MM.1S (cell line): ENCODE data around the gene TRIM8.

ENCODE experiments used
- DNase-seq: peaks from one replicate; pipeline ENCODE4 v3.0.0-alpha.2; 2015
- H2AFZ ChIP-seq: fragments of 300-600 bp; sonication (generic); 2 replicates; pipeline ENCODE4 v1.6.0; 2016; ENCODE audit warnings: antibody characterized with exemption, low read length
- H3F3A ChIP-seq: fragments of 300-600 bp; sonication (generic); 2 replicates; pipeline ENCODE4 v1.6.1; 2016; ENCODE audit warnings: mild to moderate bottlenecking, antibody characterized with exemption, low read length, moderate library complexity, mixed read lengths; ENCODE audit not compliant: insufficient read depth
- H3K27ac ChIP-seq: fragments of 300-600 bp; sonication (generic); 2 replicates; pipeline ENCODE4 v1.5.1; 2016; ENCODE audit warnings: mild to moderate bottlenecking, low read length
- H3K27me3 ChIP-seq: fragments of 300-600 bp; sonication (generic); replicated peaks from 2 replicates; pipeline ENCODE4 v1.6.0; 2016; ENCODE audit warnings: low read length; ENCODE audit not compliant: insufficient read depth
- H3K36me3 ChIP-seq: fragments of 300-600 bp; sonication (generic); replicated peaks from 2 replicates; pipeline ENCODE4 v1.6.1; 2016; ENCODE audit warnings: mild to moderate bottlenecking, low read length, mixed read lengths; ENCODE audit not compliant: insufficient read depth
- H3K4me1 ChIP-seq: fragments of 300-600 bp; sonication (generic); 2 replicates; pipeline ENCODE4 v1.6.1; 2016; ENCODE audit warnings: low read length, mixed read lengths
- H3K4me2 ChIP-seq: fragments of 300-600 bp; sonication (generic); 2 replicates; pipeline ENCODE4 v1.6.0; 2016; ENCODE audit warnings: low read depth, low read length
- H3K4me3 ChIP-seq: fragments of 300-600 bp; sonication (generic); 2 replicates; pipeline ENCODE4 v1.5.1; 2016; ENCODE audit warnings: low read length, mixed read lengths
- H3K79me2 ChIP-seq: fragments of 300-600 bp; sonication (generic); 2 replicates; pipeline ENCODE4 v1.6.1; 2016; ENCODE audit warnings: mixed run types, low read length, mixed read lengths
- H3K9ac ChIP-seq: fragments of 300-600 bp; sonication (generic); 2 replicates; pipeline ENCODE4 v1.6.1; 2016; ENCODE audit warnings: low read length, mixed read lengths
- H3K9me2 ChIP-seq: fragments of 300-600 bp; sonication (generic); replicated peaks from 2 replicates; pipeline ENCODE4 v1.6.1; 2016; ENCODE audit warnings: mild to moderate bottlenecking, low read length, mixed read lengths; ENCODE audit not compliant: insufficient read depth
- H3K9me3 ChIP-seq: fragments of 300-600 bp; sonication (generic); replicated peaks from 2 replicates; pipeline ENCODE4 v1.6.1; 2016; ENCODE audit warnings: mild to moderate bottlenecking, low read length, mixed read lengths; ENCODE audit not compliant: insufficient read depth
- H4K20me1 ChIP-seq: fragments of 300-600 bp; sonication (generic); 2 replicates; pipeline ENCODE4 v1.6.1; 2016; ENCODE audit warnings: mild to moderate bottlenecking, low read length, moderate library complexity, mixed read lengths; ENCODE audit not compliant: insufficient read depth
- CTCF ChIP-seq: fragments of 300-600 bp; sonication (generic); IDR thresholded peaks from 2 replicates; pipeline ENCODE4 v1.5.1; 2016; ENCODE audit warnings: antibody characterized with exemption, low read length, mixed read lengths
- EZH2 ChIP-seq: fragments of 300-600 bp; sonication (generic); optimal IDR thresholded peaks from 2 replicates; pipeline ENCODE3; 2017; ENCODE audit warnings: low read depth, mild to moderate bottlenecking, antibody characterized with exemption, low read length, mixed read lengths
- EZH2phosphoT487 ChIP-seq: fragments of 300-600 bp; sonication (generic); IDR thresholded peaks from 2 replicates; pipeline ENCODE4 v1.6.1; 2018; ENCODE audit warnings: antibody characterized with exemption, low read length

Gene TRIM8

GRCh38 chr10:102652170-102652916, 8.1 kb downstream of the TRIM8 start:
- Histone ChIP-seq H3F3A (peaks cover 6% of the 10 kb centered on the region; the same call in 1 of the 2 replicates), H3K9ac (no peak overlapping the region), H4K20me1 (peaks cover 35% of the 10 kb centered on the region), H3K79me2 (peaks cover 93% of the 10 kb centered on the region), H3K4me1 (peaks cover 48% of the 10 kb centered on the region), H3K4me3 (no peak overlapping the region), H3K27ac (peak overlapping the region; percentile 66; the same call in 1 of the 2 replicates), H3K27me3 (no peaks in the 10 kb centered on the region), H2AFZ (no peak overlapping the region), H3K4me2 (peak overlapping the region; percentile 10; the same call in 1 of the 2 replicates), H3K36me3 (no peaks in the 10 kb centered on the region), H3K9me3 (no peaks in the 10 kb centered on the region), H3K9me2 (no peaks in the 10 kb centered on the region)
- DNase-seq = peak; percentile 5
- TF ChIP-seq CTCF (no peak), EZH2phosphoT487 (no peak), EZH2 (no peak)

GRCh38 chr10:102653060-102653459, 8.8 kb downstream of the TRIM8 start:
- H3K9me2 ChIP-seq = no peaks in the 10 kb centered on the region
- TF ChIP-seq EZH2 (no peak), CTCF (no peak), EZH2phosphoT487 (no peak)
- H3K36me3 ChIP-seq = no peaks in the 10 kb centered on the region
- no peak overlapping the region for H3K9ac ChIP-seq
- H3F3A ChIP-seq = peaks cover 6% of the 10 kb centered on the region; the same call in 1 of the 2 replicates
- no peaks in the 10 kb centered on the region for H3K9me3 ChIP-seq
- H3K79me2 ChIP-seq = peaks cover 86% of the 10 kb centered on the region
- H3K4me3 ChIP-seq = no peak overlapping the region
- H2AFZ ChIP-seq = no peak overlapping the region
- H3K4me2 ChIP-seq = no peak overlapping the region
- peak; percentile 2 for DNase-seq
- H3K27ac ChIP-seq = peak overlapping the region; percentile 12; the same call in 1 of the 2 replicates
- peaks cover 41% of the 10 kb centered on the region for H3K4me1 ChIP-seq
- H4K20me1 ChIP-seq = peaks cover 32% of the 10 kb centered on the region
- no peaks in the 10 kb centered on the region for H3K27me3 ChIP-seq

GRCh38 chr10:102654566-102654965, 10.3 kb downstream of the TRIM8 start:
- peaks cover 17% of the 10 kb centered on the region for H4K20me1 ChIP-seq
- H3K27me3 ChIP-seq = no peaks in the 10 kb centered on the region
- DNase-seq = no peak
- H3K9ac ChIP-seq = no peak overlapping the region
- no peak overlapping the region for H3K27ac ChIP-seq
- no peak overlapping the region for H2AFZ ChIP-seq
- H3K4me1 ChIP-seq = peaks cover 27% of the 10 kb centered on the region
- no peaks in the 10 kb centered on the region for H3K9me2 ChIP-seq
- no peak overlapping the region for H3K4me2 ChIP-seq
- H3K9me3 ChIP-seq = no peaks in the 10 kb centered on the region
- TF ChIP-seq EZH2 = no peak
- no peak for TF ChIP-seq EZH2phosphoT487
- TF ChIP-seq CTCF = no peak
- no peaks in the 10 kb centered on the region for H3K36me3 ChIP-seq
- H3K4me3 ChIP-seq = no peak overlapping the region
- H3K79me2 ChIP-seq = peaks cover 71% of the 10 kb centered on the region
- H3F3A ChIP-seq = peaks cover 16% of the 10 kb centered on the region; the same call in 1 of the 2 replicates
